A549 treated with Hydrocortisone at 1 μM for 4 hours (cell line): Measurements from ENCODE around the gene KIF5B. TPM values are rescaled to one million over a fixed set of nuclear protein-coding genes. Genes with fewer than 3 reads are reported as not detected.

Experiments used
- total RNA-seq: library from RNA; stranded (reverse); fragments of 200-300 nt; extraction: Qiagen RNA extraction; gene quantifications from 5 replicates; pipeline ENCODE4 v1.2.3, GENCODE V29; 2022

KIF5B gene
- total RNA-seq = 48.2 to 87.6 TPM (median 65.8 TPM) in 5 replicates

GRCh38 chr10:32056136-32057035, at the start of gene KIF5B:
TSS of gene KIF5B (minus strand) at chr10:32056425. CDS start at chr10:32055973, 452 bp downstream.

Other genes starting within 250 kb of the KIF5B start
- 18.1 to 27.1 TPM (median 20.0 TPM) in 5 replicates for gene ARHGAP12, start 127.6 kb downstream of the KIF5B start, total RNA-seq